NCI-H2029 (cell line): ENCODE data around the gene CTRL.

ENCODE experiments used
- DNase-seq: peaks from one replicate; lab custom pipeline; 2025; lab: John Stamatoyannopoulos, UW

The CTRL gene

GRCh38 chr16:67962135-67962534 lies 30.5 kb upstream of the CTRL start:
- DNase-seq, result no peak

DNA sequence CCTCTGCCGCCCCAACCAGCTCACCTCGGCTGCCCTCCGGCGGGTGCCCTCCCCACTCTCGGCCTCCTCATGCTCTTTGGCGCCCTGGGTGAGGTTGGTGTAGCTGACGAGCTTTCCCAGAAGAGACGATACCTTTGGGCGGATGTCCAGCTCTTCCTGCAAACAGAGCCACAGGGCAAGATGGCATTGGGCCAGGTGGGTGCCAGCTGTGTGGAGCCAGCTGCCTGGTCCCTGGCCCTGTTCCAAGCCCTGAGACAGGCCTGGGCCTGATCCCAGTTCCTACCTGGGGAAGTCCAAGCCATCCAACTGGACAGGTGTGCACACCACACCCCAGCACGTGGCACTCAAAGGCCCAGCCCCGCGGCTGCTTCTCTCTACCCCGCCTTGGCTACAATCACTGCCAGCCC lies 29.9 kb upstream of the CTRL start:
- DNase-seq, result peak; percentile 91

DNA sequence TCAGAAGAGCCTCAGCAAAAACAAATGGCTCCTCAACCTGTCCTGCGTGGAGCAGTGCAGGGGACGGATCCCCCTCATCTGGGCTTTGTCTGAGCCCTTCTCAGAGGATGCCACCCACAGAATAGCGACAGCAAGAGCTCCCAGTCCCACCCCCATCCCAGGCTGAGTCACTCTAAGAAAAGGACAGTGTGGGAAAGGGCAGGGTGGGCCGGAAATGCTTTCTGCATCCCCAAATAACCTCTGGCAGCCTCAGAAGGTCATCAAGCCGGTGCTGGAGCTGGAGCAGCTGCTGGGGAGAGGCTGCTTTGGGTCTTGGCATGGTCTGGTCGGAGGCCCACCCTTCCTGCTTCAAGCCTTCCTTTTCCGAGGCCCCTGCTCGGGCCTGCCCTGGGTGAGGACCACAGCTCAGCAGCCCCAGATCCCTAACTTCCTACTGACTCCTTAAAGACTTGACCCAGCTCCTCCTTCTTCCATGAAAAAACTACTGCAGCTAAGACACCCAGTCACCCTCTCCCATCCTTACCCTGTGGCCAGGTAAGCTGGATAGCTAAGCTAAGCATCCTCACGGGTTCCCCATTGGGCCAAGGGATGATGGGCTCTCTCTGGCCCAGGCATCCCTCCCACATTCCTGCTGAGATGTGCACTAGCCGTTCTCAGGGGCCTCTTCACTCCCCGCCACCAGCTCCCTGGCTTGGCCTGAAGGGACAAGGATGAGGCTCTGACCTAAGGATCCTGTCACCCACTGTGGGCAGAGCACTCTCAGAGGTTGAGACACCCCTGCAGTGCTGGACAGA lies 28.1 kb upstream of the CTRL start:
- DNase-seq, result no peak

DNA sequence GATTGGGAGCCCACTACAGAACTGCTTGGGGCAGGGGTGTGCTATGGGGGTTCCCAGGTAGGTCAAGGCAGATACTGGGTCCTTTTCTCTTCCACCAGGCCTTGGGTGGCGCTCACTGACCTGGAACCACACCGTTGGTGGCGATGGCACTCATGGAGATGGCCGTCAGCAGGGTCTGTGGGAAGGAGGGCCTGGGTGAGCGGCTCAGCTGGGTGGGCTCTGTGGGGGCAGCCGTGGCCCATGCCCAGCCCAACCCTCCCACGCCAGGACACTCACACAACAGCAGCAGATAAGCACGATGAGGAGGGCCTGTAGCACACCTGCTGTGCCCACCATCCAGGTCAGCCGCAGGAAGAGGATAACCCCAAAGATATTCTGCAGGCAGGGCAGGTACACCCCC lies 26.0 kb upstream of the CTRL start:
- no peak for DNase-seq

DNA sequence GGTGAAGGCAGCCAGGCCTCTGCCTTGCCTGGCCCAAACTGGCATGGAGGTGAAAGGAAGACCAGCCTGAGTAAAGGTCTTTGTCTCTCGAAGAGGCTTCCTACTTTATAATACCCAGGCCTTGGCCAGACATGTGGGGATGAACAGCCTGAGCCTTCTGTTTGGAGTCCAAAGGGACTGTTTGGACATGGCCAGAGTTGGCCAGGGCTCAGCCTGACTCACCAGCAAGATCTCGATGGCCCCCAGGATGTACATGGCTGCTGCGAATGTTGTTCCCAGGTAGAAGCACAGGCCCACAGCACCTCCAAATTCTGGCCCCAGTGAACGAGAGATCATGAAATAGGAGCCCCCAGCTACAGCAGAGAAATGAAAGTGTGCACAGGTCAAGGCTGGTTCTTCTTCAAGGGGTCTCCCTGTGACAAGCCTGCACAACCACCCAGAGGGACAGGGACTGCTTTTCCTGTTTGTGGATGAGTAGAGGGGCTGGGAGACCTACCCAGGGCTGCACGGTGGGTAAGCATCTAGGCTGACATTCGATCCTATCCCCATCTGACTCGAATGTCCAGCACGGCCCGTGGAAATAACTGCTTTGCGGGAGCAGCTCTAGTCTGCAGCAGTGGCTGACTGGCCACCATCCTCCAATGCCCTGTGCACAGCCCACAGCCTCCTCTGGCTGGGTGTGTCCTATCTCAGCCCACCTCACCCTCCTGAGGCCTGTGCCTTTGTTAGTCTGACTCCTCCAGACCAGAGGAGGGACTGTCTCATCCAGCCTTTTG lies 22.9 kb upstream of the CTRL start:
- no peak for DNase-seq

GRCh38 chr16:67953641-67954375 lies 22.1 kb upstream of the CTRL start:
- DNase-seq, result no peak

DNA sequence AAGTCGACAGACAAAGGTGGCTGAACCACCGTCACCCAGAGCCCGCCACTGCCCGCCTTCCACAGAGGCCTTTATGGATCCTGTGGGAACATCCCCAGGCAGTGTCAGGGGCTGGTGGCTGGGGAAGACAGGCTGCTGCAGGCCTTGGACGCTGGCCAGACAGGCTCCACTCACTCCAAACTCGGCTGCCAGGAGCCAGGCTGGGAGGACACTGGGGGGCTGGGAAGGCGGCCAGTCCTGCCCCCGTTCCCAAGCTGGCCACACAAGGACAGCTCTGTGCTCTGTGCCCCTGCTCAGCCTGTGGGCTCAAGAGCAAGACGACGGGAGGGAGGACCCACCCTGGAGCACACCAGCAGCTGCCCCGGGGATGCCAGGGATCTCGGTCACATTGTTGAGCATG lies 19.8 kb upstream of the CTRL start:
- no peak for DNase-seq

DNA sequence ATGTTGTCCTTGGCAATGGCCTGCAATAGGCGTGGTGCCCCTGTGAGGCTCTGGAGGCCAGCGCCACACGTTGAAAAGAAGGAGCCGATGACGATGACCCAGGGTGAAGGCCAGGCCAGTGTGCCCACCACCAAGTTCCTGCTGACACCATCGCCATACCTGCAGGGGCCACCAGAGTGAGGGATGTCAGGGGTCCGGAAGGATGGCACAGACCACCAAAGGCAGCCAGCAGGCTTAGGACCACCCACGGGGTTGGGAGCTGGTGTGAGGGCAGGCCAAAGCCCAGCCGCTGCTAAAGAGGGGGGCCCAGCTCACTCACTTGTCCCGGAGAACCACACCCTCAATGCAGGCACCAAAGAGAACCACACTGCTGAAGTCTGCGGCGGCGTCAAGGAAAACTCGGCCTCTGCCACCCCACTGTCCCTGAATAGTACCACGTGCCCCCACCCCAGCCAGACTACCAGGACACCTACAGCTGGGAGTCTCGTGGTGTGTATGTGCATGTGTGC lies 18.7 kb upstream of the CTRL start:
- DNase-seq, result no peak

DNA sequence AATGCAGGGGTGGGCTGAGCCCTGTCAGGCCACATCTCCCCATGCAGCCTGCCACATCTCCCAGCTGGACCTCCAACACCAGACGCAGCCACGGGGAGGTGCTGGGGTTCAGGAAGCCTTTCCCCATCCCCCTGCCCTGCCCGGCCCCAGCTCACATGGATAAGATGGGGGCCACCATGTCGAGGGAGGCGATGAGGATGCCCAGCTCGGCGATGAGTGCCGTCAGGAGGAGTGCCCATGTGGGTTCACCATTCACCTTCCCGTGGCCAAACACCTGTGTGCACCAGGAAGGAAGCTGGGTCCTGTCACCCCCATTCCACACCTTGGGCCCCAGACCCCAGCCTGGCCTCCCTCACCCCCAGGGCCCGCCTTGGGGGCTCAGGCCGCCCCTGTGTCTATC lies 18.0 kb upstream of the CTRL start:
- no peak for DNase-seq

DNA sequence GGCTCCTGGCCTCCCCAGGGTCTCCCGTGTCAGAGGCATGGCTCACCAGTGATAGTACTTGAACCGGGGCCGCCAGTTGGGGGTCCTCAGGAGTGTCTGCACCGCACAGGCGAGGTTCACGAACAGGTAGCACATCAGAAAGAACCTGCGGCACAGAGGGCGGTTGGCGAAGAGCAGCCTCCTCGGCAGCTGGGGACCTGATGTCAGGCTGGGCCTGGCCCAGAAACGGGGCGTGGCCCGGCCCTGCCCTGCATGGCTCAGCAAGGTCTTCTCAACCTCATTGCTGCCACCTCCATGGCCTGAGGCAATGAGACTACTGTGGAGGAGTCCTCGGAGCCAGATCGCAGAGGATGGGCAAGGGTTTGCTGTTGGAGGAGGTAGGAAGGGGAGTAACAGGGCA lies 16.4 kb upstream of the CTRL start:
- DNase-seq, result no peak

DNA sequence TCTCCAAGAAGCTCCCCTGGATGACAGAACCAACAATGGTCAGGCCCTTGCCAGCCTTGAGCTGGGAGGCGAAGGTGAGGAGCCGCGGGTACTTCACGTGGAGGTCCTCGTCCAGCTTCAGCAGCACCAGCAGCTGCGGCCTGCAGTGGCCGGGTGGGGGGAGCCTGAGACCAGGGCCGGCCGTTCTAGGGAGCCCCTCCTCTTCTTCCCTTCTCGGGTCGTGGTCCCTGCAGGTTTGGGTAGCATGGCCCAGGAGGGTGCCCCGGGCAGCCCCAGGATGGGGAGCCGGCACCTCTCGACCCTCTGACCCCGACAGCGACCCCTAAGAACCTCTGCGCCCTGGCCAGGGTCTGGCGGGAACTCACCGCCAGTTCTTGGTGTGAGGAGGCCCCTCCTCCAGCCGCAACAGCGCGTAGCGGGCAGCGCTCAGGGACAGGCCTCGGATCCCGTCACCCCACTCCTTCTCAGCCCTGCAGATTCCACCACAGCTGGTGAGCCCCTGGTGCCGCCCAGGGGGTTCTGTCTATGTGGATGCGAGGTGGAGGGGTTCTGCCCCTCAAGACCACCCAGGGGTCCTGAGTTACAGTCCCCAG lies 15.4 kb upstream of the CTRL start:
- no peak for DNase-seq

DNA sequence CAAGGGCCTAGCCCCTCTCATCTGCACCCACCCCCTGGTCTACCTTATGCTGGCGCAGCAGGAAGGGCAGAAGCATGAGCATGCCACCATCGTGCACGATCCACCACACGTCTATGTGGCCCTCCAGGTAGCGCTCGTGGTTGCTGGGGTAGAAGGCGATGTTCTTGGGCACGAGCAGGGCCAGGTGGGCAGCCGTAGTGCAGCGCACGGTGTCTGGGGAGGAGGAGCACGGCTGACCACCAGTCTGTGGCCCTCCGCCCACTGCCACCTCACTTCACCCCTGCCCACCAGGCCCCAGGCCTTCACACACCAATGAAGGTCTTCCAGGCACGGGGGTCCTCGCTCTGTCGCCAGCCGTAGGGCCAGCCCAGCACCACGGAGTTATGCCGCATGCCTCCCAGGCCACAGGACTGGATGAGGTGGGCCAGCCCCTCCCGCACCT lies 14.5 kb upstream of the CTRL start:
- no peak for DNase-seq

GRCh38 chr16:67945392-67945933 lies 13.8 kb upstream of the CTRL start:
- no peak for DNase-seq

- no peak for DNase-seq
Observed at GRCh38 chr16:67944690-67945391, 13.2 kb upstream of the CTRL start.

GRCh38 chr16:67943619-67944504 lies 12.2 kb upstream of the CTRL start, which contains the start of gene LCAT:
LCAT (minus strand) TSS chr16:67944120; CDS start chr16:67944101, 19 bp downstream.
- DNase-seq, result no peak

DNA sequence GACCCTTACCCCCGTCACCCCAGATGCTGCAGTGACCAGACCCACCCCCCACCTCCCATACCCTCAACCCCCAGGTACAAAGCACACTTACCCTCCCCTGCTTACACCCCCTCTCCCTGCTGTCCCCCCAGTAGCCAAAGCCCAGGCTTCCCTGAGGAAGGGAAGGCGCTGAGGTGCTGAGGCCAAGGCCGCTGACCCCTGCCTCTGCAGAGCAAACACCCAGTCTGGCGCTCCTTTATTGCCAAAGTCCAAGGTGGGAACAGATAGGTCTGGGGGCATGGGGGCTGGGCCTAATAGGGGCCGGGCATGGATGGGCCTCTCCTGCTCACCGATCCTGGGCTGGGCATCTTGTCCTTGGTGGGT lies 11.6 kb upstream of the CTRL start:
- no peak for DNase-seq

DNA sequence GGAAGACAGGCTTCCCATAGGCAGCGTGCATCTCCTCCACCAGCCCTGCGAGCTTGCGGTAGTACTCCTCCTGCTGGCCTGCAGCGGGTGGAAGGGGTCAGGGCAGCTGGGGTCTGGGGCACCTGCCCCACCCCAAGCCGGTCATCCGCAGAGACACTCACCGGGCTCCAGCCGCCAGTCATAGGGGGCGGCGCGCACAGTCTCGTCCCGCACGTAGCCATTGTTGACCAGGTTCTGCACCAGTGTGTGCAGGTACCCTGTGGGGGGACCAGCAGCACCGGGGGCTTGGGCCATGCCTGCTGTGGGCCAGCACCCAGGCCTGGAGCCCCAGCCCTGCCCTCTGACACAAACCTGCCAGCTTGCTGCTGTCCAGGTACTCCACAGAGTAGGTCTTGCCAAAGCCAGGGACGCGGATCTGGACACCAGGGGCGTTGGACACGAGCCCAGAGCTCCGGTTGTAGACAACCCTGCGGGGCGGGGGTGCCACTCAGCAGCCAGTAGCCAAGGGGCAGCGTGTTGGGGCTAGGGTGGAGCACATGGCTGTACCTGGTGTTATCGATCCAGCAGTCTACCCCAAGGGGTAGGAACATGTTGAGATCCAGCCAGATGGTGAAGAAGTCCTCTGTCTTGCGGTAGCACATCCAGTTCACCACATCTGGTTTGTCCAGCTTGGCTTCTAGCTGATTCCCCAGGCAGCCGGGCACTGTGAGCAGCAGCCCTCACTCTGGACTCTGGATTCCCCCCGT lies 11.0 kb upstream of the CTRL start:
- DNase-seq, result no peak

DNA sequence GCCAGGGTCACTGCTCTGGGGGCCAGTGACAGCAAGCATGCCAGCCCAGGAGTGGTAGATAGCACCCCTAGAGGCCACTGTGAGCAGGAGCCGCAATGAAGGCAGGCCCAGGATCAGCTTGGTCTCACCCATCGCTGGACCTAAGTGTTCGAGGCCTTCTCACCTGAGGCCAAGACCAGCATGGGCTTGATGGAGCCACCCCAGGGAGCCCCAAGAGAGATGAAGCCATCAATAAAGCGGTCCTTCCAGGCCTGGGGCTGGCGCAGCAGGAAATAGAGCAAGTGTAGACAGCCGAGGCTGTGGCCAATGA lies 10.5 kb upstream of the CTRL start:
- DNase-seq, result no peak

GRCh38 chr16:67941469-67942199 lies 10.0 kb upstream of the CTRL start:
- DNase-seq, result no peak
